Transverse colon (tissue), 4 donors: Measurements from ENCODE around the gene LYPD3. TPM values are rescaled to one million over a fixed set of nuclear protein-coding genes. Genes with fewer than 3 reads are reported as not detected.
A peak's percentile ranks its signal among the peaks of the same experiment; 100 is the strongest.

Experiments used
- DNase-seq: peaks from one replicate; pipeline ENCODE4 v3.0.0-alpha.2; 2019
- H3K27ac ChIP-seq, 4 donors: fragments of 200-600 bp; sonication (generic); 2 replicates each; pipeline ENCODE4 v1.5.1; 2016 to 2018; ENCODE audit warnings: inconsistent platforms in 4 of 4
- H3K27me3 ChIP-seq: fragments of 200-600 bp; sonication (generic); 2 replicates; pipeline ENCODE4 v1.5.1; 2017; ENCODE audit warnings: inconsistent platforms
- H3K36me3 ChIP-seq, 4 donors: fragments of 200-600 bp; sonication (generic); 2 replicates each; pipeline ENCODE4 v1.5.1; 2017 to 2019; ENCODE audit warnings: inconsistent platforms in 4 of 4
- H3K4me1 ChIP-seq, 4 donors: fragments of 200-600 bp; sonication (generic); 2 replicates each; pipeline ENCODE4 v1.5.1; 2017 to 2020; ENCODE audit warnings: inconsistent platforms in 4 of 4
- H3K4me3 ChIP-seq, 4 donors: fragments of 200-600 bp; sonication (generic); 1 replicate in 1 of 4; 2 replicates in 3 of 4; pipeline versions ENCODE4 v1.5.1 to v1.6.1; 2017 to 2019; ENCODE audit warnings: inconsistent platforms in 4 of 4
- H3K9me3 ChIP-seq, 2 donors: fragments of 200-600 bp; sonication (generic); 2 replicates each; pipeline ENCODE4 v1.5.1; 2017 to 2019; ENCODE audit warnings: inconsistent platforms in 2 of 2
- EP300 ChIP-seq: sonication (generic); formaldehyde crosslinking; IDR thresholded peaks from one replicate; pipeline ENCODE4 v1.6.1; 2017; ENCODE audit warnings: antibody characterized with exemption, low read depth
- POLR2A ChIP-seq: fragments of 450-650 bp; IDR thresholded peaks from one replicate; pipeline ENCODE4 v1.6.1; 2016; ENCODE audit warnings: antibody characterized with exemption, mild to moderate bottlenecking, moderate library complexity
- POLR2AphosphoS5 ChIP-seq, 3 donors: sonication (generic); formaldehyde crosslinking; IDR thresholded peaks; one replicate each; pipeline ENCODE4 v1.6.1; 2016; ENCODE audit warnings: antibody characterized with exemption in 3 of 3
- WGBS, 2 donors: methylation state at CpG; one replicate each; pipeline ENCODE4 v1.1.5; 2018; ENCODE audit warnings: low coverage in 1 of 2; 5-methylcytosine and 5-hydroxymethylcytosine counted together
- in situ Hi-C, 4 donors: fragments of 200-750 bp; cut with MboI; loops; one replicate each; pipeline versions ENCODE4 v1.15.0 to v1.15.1; 2017; ENCODE audit warnings: low sequenced_read_pairs in 3 of 4, low pct_ligation_motif_present in 1 of 4, low pct_unique_long_range_greater_than_20kb in 1 of 4
- intact Hi-C: fragments of 100-400 bp; cut with DNase I; formaldehyde crosslinking; loops from one replicate; pipeline ENCODE4 v1.15.1; 2023; ENCODE audit warnings: low total_unique reads
- total RNA-seq, 4 donors: library from RNA; depleted of rRNA; stranded (reverse); fragments of >200 nt; gene quantifications; one replicate each; pipeline ENCODE4 v1.1.0, GENCODE V29; 2016
- TF ChIP-seq, protein P1 (sequence below), 5 experiments: fragments of 200-600 bp in 3 of 5; fragments of 450-650 bp in 2 of 5; sonication (generic) in 3 of 5; IDR thresholded peaks; 1 replicate in 2 of 5; 2 replicates in 3 of 5; pipeline ENCODE4 v1.5.1; 2016 to 2017; ENCODE audit warnings: antibody characterized with exemption in 5 of 5, inconsistent platforms in 3 of 5, mild to moderate bottlenecking in 2 of 5, moderate library complexity in 1 of 5

Gene LYPD3
- total RNA-seq, 4 donors from 2014 or later: 2.2 TPM; not detected in 3

DNA sequence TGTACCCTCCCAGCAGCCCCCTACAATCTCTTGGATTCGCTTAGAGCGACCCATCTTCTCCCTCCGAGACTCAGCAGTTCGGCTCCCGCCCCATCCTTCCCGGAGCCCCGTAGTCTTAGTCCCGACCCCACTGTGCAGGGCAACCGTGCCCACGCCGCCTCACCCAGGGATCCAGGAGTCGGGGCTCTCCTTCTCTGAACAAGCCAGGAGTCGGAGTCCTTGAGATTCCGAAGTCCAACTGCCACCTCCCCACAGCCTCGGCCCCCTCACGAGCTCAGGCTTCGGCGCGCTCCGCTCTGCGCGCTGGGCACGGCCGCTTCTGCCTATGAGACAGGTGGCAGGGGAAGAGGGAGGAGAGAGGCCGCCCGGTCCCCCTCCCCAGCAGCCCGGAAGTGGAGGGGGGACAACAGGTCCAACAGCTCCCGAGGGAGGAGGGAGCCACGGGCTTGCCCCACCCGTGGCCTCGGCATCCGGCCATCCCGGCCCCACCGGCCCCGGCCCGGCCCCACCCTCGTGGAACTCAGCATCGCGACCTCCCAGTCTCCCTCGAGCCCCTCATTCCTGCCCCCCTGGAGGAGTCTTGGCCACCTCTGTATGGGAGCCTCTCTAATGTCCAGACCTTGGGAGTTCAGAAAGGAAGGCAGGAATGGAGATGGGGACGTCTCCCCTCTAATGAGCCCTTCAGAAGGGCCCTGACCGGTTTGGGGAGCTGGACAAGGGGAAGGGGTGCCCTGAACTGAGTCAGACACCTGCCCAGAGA is 39.2 kb upstream of the LYPD3 start, which contains the start of gene PHLDB3:
TSS of gene PHLDB3 (minus strand) at position 321 of the 760 bp plus-strand sequence. CDS start 628 bp downstream, outside the sequence.
- in situ Hi-C loops: no loop called here

DNA sequence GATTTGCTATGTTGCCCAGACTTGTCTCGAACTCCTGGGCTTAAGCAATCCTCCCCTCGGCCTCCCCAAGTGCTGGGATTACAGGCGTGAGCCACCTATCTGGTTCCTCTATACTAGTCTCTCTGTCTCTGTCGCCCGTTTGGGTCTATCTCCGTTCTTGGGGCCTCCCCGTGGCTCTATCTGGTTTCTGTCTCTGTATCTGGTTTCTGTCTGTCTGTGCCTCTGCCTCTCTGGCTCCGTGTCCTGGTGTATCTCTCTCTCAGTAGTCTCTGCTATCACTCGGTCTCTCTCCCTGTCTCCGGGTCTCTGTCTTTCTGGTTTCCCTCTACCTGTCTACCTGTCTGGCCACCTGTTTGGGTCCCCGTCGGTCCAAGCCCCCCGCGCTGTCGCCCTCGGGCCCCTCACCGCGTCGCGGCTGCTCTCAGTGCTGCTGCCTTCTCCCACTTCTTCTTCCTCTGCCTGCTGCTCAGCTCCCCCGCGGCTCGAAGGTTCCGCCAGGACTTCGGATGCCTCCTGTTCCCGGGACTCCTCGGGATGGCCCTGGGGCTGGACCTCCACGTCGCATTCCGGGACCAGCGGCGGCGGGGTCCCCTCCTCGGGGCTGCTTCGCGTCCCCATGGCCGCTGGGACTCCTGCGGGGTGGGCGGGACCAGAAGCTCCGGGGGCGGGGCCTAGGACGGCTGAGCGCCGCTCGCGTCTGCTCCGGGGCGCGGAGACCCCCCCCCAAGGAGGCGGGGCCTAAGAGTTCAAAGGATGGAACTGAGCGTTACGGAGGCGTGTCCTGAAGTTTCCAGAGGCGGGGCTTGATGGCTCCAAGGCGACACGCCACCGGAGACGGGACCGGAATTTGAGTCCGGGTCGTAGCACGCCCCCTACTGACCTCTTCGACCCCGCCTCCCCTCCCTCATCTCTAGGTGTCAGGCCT is 38.4 kb upstream of the LYPD3 start:
- Histone ChIP-seq H3K27ac (peak overlapping the region; percentile 85 to 93 (median 90)), H3K9me3 (no peaks in the 10 kb centered on the region), H3K4me1 (peaks cover 9 to 28% (median 17%) of the 10 kb centered on the region in 4 donors), H3K4me3 (peak overlapping the region; percentile 52 to 85 (median 74)), H3K36me3 (peaks cover 0 to 8% (median 4%) of the 10 kb centered on the region in 4 donors), H3K27me3 (no peaks in the 10 kb centered on the region)
- intact Hi-C loops: loop anchor here (2.0 kb wide), 1 partner anchor 29 kb away; no protein-coding TSS in a partner anchor
- DNase-seq: peak; percentile 98
- in situ Hi-C loops: no loop called here
- TF ChIP-seq, protein P1, sequence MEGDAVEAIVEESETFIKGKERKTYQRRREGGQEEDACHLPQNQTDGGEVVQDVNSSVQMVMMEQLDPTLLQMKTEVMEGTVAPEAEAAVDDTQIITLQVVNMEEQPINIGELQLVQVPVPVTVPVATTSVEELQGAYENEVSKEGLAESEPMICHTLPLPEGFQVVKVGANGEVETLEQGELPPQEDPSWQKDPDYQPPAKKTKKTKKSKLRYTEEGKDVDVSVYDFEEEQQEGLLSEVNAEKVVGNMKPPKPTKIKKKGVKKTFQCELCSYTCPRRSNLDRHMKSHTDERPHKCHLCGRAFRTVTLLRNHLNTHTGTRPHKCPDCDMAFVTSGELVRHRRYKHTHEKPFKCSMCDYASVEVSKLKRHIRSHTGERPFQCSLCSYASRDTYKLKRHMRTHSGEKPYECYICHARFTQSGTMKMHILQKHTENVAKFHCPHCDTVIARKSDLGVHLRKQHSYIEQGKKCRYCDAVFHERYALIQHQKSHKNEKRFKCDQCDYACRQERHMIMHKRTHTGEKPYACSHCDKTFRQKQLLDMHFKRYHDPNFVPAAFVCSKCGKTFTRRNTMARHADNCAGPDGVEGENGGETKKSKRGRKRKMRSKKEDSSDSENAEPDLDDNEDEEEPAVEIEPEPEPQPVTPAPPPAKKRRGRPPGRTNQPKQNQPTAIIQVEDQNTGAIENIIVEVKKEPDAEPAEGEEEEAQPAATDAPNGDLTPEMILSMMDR (IDR thresholded peaks at IDR 0.05): no peak
- peak; percentile 19 for TF ChIP-seq POLR2A
- peak in 2 of 3 donors; percentile 18 to 24 for TF ChIP-seq POLR2AphosphoS5 (IDR thresholded peaks at IDR 0.05)
- TF ChIP-seq EP300: no peak
- 1 to 12% methylated on average over 5 to 51 of the region's 64 CpGs for WGBS, 2 donors

More for the DNA sequence above, 39.2 kb upstream of the LYPD3 start, which contains the start of gene PHLDB3:
- peak; percentile 60 for DNase-seq
- Histone ChIP-seq H3K9me3 (no peaks in the 10 kb centered on the region), H3K4me1 (peaks cover 9 to 22% (median 15%) of the 10 kb centered on the region in 4 donors), H3K4me3 (peak within 1 kb of the TSS; percentile 52 to 85 (median 74)), H3K27me3 (no peaks in the 10 kb centered on the region), H3K36me3 (peaks cover 0 to 13% (median 5%) of the 10 kb centered on the region in 4 donors), H3K27ac (peak within 1 kb of the TSS; percentile 85 to 93 (median 90))
- TF ChIP-seq POLR2A (peak; percentile 33), EP300 (no peak), POLR2AphosphoS5 (IDR thresholded peaks at IDR 0.05) (peak in 2 of 3 donors; percentile 4 to 7)
- TF ChIP-seq, protein P1 (IDR thresholded peaks at IDR 0.05): no peak
- intact Hi-C loops: no loop called here
- WGBS, 2 donors: 4% methylated on average over 19 of the region's 42 CpGs; no CpG with 5 or more reads in 1 of the 2 donors

DNA sequence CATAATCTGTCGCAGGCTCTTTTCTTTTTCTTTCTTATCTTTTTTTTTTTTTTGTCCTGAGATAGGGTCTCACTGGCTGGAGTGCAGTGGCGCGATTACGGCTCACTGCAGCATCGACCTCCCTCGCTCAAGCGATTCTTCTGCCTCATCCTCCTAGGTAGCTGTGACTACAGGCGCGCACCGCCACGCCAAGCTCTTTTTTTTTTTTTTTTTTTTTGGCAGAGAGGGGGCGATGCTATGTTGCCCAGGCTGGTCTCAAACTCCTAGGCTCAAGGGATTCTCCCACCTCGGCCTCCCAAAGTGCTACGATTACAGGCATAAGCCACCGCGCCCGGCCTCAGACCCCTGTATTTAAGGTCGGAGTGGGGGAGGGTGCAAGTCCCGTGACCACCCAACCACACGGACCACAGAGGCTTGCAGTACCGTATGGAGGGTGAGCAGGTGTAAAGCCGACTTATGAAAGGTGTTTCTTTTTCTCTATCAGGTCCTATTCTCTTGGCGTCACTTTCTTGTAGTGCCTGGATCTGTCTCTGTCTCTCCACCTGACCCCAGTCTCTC is 37.1 kb upstream of the LYPD3 start:
- H3K27ac ChIP-seq: no peak overlapping the region
- intact Hi-C loops: loop anchor here (2.0 kb wide), 1 partner anchor 28 kb away; no protein-coding TSS in a partner anchor
- TF ChIP-seq, protein P1 (IDR thresholded peaks at IDR 0.05): no peak
- TF ChIP-seq EP300 (no peak), POLR2AphosphoS5 (IDR thresholded peaks at IDR 0.05) (no peak), POLR2A (no peak)

More for the DNA sequence above, 37.1 kb upstream of the LYPD3 start:
- Histone ChIP-seq H3K4me1 (peaks cover 9 to 31% (median 17%) of the 10 kb centered on the region in 4 donors), H3K36me3 (peaks cover 0 to under 1% (median 0%) of the 10 kb centered on the region in 4 donors), H3K4me3 (peak overlapping the region in 1 of 4 donors; percentile 70), H3K27me3 (no peaks in the 10 kb centered on the region), H3K9me3 (no peaks in the 10 kb centered on the region)
- in situ Hi-C loops: no loop called here
- WGBS, 2 donors: 87 to 100% methylated on average over 7 to 23 of the region's 23 CpGs
- no peak for DNase-seq
